Right atrium auricular region (tissue), 2 donors: Measurements from ENCODE around the gene MYO16. TPM values are rescaled to one million over a fixed set of nuclear protein-coding genes. Genes with fewer than 3 reads are reported as not detected.

Source experiments
- DNase-seq: peaks from one replicate; pipeline ENCODE4 v3.0.0-alpha.2; 2019; ENCODE audit warnings: low spot score
- H3K27ac ChIP-seq, 2 donors: fragments of 200-600 bp; sonication (generic); 1 replicate in 1 of 2; 2 replicates in 1 of 2; pipeline ENCODE4 v1.5.1; 2016 to 2019
- H3K27me3 ChIP-seq, 2 donors: fragments of 200-600 bp; sonication (generic); one replicate each; pipeline versions ENCODE4 v1.5.1 to v1.6.0; 2017 to 2019
- H3K36me3 ChIP-seq: fragments of 200-600 bp; sonication (generic); one replicate; pipeline ENCODE4 v1.5.1; 2016
- H3K4me1 ChIP-seq, 2 donors: fragments of 200-600 bp; sonication (generic); one replicate each; pipeline versions ENCODE4 v1.5.1 to v1.6.0; 2017 to 2019
- H3K4me3 ChIP-seq, 2 donors: fragments of 200-600 bp; sonication (generic); 1 replicate in 1 of 2; 2 replicates in 1 of 2; pipeline ENCODE4 v1.5.1; 2017 to 2019; ENCODE audit warnings: mild to moderate bottlenecking in 1 of 2, moderate library complexity in 1 of 2
- H3K9me3 ChIP-seq, 2 donors: fragments of 200-600 bp; sonication (generic); one replicate each; pipeline ENCODE4 v1.5.1; 2019
- total RNA-seq, 2 donors: library from RNA; depleted of rRNA; stranded (reverse); fragments of >200 nt; gene quantifications; one replicate each; pipeline ENCODE4 v1.1.0, GENCODE V29; 2016
- TF ChIP-seq, protein P1 (sequence below), 2 donors: fragments of 200-600 bp; sonication (generic); IDR thresholded peaks; one replicate each; pipeline ENCODE4 v1.5.1; 2019; ENCODE audit warnings: antibody characterized with exemption in 2 of 2

Gene MYO16
- total RNA-seq, 2 donors from 2014 or later: 1.1 to 1.8 TPM

DNA sequence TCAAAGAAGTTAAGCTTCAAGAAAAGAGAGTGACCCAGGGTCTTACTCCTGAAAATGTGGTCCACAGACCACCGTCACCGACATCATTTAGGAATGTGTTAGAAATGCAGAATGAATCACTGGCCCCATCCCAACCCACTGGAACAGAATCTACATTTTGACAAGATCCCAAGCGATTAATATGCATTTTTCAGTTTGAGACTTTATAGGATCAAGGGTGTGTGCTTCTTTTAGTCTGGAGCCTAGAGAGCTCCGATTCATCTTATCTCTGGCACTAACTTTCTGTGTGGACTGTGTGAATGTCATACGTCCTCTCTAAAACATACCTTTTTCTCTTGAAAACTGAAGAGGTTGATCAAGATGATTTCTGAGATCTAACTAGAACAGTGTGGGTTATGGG is 484.8 kb downstream of the MYO16 start:
- Histone ChIP-seq H3K4me1 (no peaks in the 10 kb centered on the region), H3K27ac (no peak overlapping the region), H3K27me3 (no peaks in the 10 kb centered on the region), H3K4me3 (no peak overlapping the region), H3K9me3 (no peaks in the 10 kb centered on the region), H3K36me3 (no peaks in the 10 kb centered on the region)
- TF ChIP-seq, protein P1, sequence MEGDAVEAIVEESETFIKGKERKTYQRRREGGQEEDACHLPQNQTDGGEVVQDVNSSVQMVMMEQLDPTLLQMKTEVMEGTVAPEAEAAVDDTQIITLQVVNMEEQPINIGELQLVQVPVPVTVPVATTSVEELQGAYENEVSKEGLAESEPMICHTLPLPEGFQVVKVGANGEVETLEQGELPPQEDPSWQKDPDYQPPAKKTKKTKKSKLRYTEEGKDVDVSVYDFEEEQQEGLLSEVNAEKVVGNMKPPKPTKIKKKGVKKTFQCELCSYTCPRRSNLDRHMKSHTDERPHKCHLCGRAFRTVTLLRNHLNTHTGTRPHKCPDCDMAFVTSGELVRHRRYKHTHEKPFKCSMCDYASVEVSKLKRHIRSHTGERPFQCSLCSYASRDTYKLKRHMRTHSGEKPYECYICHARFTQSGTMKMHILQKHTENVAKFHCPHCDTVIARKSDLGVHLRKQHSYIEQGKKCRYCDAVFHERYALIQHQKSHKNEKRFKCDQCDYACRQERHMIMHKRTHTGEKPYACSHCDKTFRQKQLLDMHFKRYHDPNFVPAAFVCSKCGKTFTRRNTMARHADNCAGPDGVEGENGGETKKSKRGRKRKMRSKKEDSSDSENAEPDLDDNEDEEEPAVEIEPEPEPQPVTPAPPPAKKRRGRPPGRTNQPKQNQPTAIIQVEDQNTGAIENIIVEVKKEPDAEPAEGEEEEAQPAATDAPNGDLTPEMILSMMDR (IDR thresholded peaks at IDR 0.05): no peak
- no peak for DNase-seq

DNA sequence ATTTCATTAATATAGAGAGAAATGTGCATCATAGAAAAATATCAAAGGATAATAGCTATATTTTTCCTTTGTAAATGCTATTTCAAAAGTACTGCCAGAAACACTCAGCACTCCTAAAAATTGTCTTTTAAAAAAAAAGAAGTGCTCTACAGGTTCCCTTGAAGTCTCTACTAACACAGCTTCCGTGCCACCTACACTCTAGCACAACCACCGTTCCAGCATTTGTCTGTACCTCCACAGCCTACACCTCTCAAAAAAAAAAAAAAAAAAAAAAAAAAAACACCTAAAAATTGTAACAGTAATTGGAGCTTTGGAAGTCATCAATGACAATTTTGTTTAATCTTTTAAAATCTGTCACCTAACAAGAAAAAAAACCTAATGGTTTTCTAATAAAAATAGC is 485.6 kb downstream of the MYO16 start:
- no peaks in the 10 kb centered on the region for H3K4me1 ChIP-seq
- H3K4me3 ChIP-seq: no peak overlapping the region
- H3K36me3 ChIP-seq: no peaks in the 10 kb centered on the region
- no peak for DNase-seq
- H3K27ac ChIP-seq: no peak overlapping the region
- H3K9me3 ChIP-seq: no peaks in the 10 kb centered on the region
- H3K27me3 ChIP-seq: no peaks in the 10 kb centered on the region
- TF ChIP-seq, protein P1 (IDR thresholded peaks at IDR 0.05): no peak

DNA sequence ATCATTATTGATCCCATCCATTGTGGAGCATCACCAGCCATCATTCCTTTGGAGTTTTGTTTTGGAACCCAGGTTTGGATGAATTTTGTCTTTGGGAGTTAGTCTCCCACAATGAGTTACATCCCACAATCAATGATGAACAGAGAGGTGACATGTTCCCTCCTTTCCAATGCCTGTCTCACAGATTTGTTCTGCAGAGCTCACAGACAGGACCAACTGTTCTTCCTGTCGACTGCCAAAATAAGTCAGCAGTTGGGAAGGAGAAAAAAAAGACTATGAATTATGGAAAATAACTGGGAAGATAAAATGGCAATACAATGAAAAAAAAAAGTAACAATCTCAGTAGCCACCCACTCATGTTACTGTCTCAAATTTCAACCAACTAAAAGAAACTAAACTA is 489.1 kb downstream of the MYO16 start:
- TF ChIP-seq, protein P1 (IDR thresholded peaks at IDR 0.05): no peak
- Histone ChIP-seq H3K36me3 (no peaks in the 10 kb centered on the region), H3K27ac (no peak overlapping the region), H3K4me1 (no peaks in the 10 kb centered on the region), H3K4me3 (no peak overlapping the region), H3K9me3 (no peaks in the 10 kb centered on the region), H3K27me3 (no peaks in the 10 kb centered on the region)
- DNase-seq: no peak

DNA sequence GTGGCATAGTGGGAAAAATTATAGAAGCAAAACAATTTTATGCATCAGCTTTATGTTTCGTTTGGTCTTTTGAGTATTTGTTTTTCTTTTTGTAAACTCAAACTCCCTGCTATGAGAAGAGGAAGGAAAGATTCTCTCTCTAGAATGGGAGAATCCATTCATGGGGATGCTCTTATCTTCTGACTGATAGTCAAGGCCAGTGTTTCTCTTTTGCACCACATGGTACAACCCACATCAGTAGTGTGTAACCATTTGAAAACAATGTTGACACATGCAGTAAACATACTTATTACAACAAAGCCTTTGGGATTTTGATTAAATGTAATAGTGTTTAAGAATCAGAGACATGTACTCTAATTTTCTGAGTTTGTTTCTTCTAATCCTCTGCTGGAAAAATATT is 490.5 kb downstream of the MYO16 start:
- Histone ChIP-seq H3K27ac (no peak overlapping the region), H3K27me3 (no peaks in the 10 kb centered on the region), H3K4me1 (no peaks in the 10 kb centered on the region), H3K36me3 (no peaks in the 10 kb centered on the region), H3K9me3 (no peaks in the 10 kb centered on the region), H3K4me3 (no peak overlapping the region)
- TF ChIP-seq, protein P1 (IDR thresholded peaks at IDR 0.05): no peak
- no peak for DNase-seq

DNA sequence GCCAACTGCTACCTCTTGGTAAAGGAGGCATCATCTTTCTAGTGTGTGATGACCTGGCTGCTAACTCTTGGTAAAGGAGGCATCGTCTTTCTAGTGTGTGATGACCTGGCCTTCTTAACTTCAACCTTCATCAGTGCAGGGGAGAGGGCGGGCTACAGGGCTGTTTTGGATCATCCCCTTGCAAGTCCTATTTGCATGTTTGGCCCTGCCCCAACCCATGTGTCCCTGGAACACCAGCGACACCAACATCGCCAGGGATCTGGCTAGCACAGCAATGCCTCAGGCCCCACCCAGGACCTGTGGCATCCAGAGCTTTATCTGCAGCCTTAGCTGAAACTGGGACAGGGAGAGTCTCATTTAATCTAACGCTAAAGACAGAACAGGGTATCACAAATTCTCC is 492.4 kb downstream of the MYO16 start:
- TF ChIP-seq, protein P1 (IDR thresholded peaks at IDR 0.05): no peak
- H3K27me3 ChIP-seq: no peaks in the 10 kb centered on the region
- no peaks in the 10 kb centered on the region for H3K9me3 ChIP-seq
- no peaks in the 10 kb centered on the region for H3K4me1 ChIP-seq
- H3K4me3 ChIP-seq: no peak overlapping the region
- DNase-seq: no peak
- H3K27ac ChIP-seq: no peak overlapping the region
- no peaks in the 10 kb centered on the region for H3K36me3 ChIP-seq

DNA sequence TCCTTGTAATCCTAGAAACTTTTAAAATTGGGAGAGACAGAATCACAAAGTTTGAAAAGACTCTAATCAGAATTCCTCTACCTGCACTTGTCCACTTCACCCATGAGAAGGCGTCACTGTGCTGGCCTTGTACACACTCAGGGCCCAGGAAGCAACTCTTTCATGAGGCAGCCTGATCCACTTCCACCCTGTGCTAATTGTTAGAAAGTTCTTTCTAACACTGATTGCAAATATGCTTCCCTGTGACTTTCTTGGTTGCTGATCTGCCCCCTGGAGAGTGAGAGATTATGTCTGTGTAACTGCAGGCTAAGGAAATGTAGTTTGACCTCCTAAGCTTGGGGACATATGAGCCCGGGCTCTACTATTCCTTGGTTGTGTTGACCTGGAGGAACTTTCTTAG is 494.6 kb downstream of the MYO16 start:
- TF ChIP-seq, protein P1 (IDR thresholded peaks at IDR 0.05): no peak
- Histone ChIP-seq H3K4me1 (no peaks in the 10 kb centered on the region), H3K27me3 (no peaks in the 10 kb centered on the region), H3K27ac (no peak overlapping the region), H3K9me3 (no peaks in the 10 kb centered on the region), H3K4me3 (no peak overlapping the region), H3K36me3 (no peaks in the 10 kb centered on the region)
- no peak for DNase-seq
